ENCODE data around the gene RAD51C.
"Not testable (repeated sequence)": the region's sequence is repeated elsewhere in the genome, so short reads cannot be mapped to it uniquely, and the experiment has no call there.

The RAD51C gene

GRCh38 chr17:58667934-58668597 lies 24.3 kb upstream of the RAD51C start:
- peak in 1 of 2 experiments; percentile 59 for DNase-seq (ENCODE audit: low read depth in 1 of 2, low spot score in 1 of 2)
- in situ Hi-C loops (cut with HindIII; ENCODE audit: low pct_unique_long_range_greater_than_20kb, low sequenced_read_pairs): no loop called here

DNA sequence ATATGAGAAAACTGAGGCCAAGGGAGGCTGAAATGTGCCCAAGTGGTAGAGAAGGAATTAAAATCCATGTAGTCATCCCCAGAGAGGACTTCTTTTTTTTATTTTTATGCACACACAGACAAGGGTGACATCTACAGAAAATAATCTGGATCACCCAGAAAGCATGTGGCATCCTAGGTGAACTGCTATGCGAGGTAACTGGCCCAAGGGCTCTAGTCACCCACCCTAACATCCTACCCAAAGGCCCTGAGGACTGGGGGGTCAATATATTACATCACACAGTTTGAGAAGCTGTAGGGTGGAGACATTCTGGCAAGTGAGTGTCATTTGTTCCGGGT lies 23.8 kb upstream of the RAD51C start:
- in situ Hi-C loops (cut with HindIII; ENCODE audit: low pct_unique_long_range_greater_than_20kb, low sequenced_read_pairs): no loop called here
- TF ChIP-seq JUND (IDR thresholded peaks at IDR 0.05; ENCODE audit: low read depth): no peak
- DNase-seq (ENCODE audit: low read depth in 1 of 2, low spot score in 1 of 2): no peak

More at GRCh38 chr17:58667934-58668597, 24.3 kb upstream of the RAD51C start:
- no peak for TF ChIP-seq JUND (IDR thresholded peaks at IDR 0.05; ENCODE audit: low read depth)

DNA sequence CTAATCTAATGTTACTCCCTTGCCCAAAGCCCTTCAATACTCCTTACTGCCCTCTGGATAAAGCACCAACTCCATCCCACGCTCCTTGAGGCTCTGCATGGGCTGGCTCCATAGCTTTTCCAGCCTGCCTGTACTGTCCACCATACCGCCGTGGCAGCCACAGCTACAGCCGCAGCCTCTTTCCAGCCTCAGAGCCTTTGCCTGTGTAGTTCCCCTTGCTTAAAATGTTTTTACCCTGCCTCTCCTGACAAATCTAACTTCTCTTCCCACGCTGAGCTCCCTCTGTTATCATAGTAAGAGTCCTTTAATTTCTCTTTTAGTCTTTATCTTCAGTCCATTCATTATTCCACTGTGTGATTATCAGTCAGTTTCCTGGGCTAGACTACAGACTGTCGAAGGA lies 22.5 kb upstream of the RAD51C start:
- DNase-seq (ENCODE audit: low read depth in 1 of 2, low spot score in 1 of 2): no peak
- in situ Hi-C loops (cut with HindIII; ENCODE audit: low pct_unique_long_range_greater_than_20kb, low sequenced_read_pairs): no loop called here
- TF ChIP-seq JUND (IDR thresholded peaks at IDR 0.05; ENCODE audit: low read depth): no peak

- DNase-seq (ENCODE audit: low read depth in 1 of 2, low spot score in 1 of 2): no peak
- in situ Hi-C loops (cut with HindIII; ENCODE audit: low pct_unique_long_range_greater_than_20kb, low sequenced_read_pairs): no loop called here
- no peak for TF ChIP-seq JUND (IDR thresholded peaks at IDR 0.05; ENCODE audit: low read depth)
Observed at GRCh38 chr17:58671969-58672368, 20.4 kb upstream of the RAD51C start.

- TF ChIP-seq JUND (IDR thresholded peaks at IDR 0.05; ENCODE audit: low read depth): no peak
- peak in 1 of 2 experiments; percentile 42 for DNase-seq (ENCODE audit: low read depth in 1 of 2, low spot score in 1 of 2)
- in situ Hi-C loops (cut with HindIII; ENCODE audit: low pct_unique_long_range_greater_than_20kb, low sequenced_read_pairs): no loop called here
Observed at GRCh38 chr17:58677194-58677880, 15.1 kb upstream of the RAD51C start.

DNA sequence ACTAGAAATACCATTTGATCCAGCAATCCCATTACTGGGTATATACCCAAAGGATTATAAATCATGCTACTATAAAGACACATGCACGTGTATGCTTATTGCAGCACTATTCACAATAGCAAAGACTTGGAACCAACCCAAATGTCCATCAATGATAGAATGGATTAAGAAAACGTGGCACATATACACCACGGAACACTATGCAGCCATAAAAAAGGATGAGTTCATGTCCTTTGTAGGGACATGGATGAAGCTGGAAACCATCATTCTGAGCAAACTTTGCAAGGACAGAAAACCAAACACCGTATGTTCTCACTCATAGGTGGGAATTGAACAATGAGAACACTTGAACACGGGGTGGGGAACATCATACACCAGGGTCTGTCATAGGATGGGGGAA lies 14.1 kb upstream of the RAD51C start:
- DNase-seq (ENCODE audit: low read depth in 1 of 2, low spot score in 1 of 2); in situ Hi-C loops (cut with HindIII; ENCODE audit: low pct_unique_long_range_greater_than_20kb, low sequenced_read_pairs): not testable (repeated sequence)

DNA sequence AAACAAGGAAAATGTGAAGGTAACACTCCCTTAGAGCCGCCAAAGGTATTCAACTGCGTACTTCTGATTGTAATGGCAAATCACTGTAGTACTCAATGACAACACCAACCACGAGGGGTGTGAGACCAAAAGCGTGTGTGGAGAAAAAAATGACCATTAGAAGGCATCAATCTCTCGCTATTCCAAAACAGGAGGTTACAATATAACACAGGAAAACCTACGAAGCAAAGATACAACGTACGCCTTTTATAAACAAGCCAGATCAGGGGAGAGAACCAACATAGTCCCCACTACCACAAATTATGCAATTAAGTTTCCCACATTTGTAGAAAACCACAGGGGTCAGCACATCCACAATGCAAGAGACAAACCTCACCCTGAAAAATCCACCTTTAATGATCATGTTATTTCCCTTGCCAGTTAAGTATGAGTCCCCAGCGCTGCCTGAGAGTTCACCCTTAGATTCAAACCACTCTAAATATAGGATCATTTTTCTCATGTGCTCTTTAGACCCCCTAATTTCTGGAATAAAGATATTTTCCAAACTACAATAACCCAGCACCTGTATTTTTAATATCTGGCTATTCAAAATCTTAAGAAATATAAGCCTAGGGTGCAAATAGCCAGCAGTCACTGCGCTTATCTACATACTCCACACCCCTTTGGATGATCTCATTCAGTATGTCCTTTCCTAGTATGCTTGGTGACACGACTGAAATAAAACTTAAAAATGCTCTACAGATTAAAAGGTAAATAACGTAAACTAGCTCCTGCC lies 13.0 kb upstream of the RAD51C start:
- peak; percentile 95 for TF ChIP-seq JUND (IDR thresholded peaks at IDR 0.05; ENCODE audit: low read depth)
- peak; percentile 26 to 99 for DNase-seq (ENCODE audit: low read depth in 1 of 2, low spot score in 1 of 2)
- in situ Hi-C loops (cut with HindIII; ENCODE audit: low pct_unique_long_range_greater_than_20kb, low sequenced_read_pairs): no loop called here

DNA sequence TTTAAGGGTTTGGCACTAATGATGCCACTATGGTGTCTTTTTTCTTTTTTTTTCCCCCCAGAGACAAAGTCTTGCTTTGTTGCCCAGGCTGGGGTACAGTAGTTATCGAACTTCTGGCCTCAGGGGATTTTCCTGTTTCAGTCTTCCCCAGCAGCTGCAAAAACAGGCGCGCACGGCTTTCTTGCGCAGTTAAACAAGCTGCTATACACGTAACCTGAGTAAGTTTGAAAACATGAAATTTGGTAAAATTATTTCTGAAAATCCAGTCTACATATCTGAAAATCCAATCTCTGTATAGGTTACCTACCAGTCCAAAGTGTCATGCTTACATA lies 12.4 kb upstream of the RAD51C start:
- TF ChIP-seq JUND (IDR thresholded peaks at IDR 0.05; ENCODE audit: low read depth): no peak

DNA sequence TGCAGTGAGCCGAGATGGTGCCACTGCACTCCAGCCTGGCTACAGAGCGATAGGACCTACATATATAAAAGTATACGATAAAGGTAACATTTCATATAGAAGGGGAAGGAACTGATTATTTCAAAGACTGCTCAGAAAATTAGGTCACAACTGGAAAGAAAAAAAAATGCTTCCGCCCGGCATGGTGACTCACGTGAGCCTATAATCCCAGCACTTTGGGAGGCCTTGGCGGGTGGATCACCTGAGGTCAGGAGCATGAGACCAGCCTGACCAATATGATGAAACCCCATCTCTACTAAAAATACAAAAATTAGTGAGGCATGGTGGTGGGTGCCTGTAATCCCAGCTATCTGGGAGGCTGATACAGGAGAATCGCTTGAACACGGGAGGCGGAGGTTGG lies 8.4 kb upstream of the RAD51C start:
- no peak for DNase-seq (ENCODE audit: low read depth in 1 of 2, low spot score in 1 of 2)
- no peak for TF ChIP-seq JUND (IDR thresholded peaks at IDR 0.05; ENCODE audit: low read depth)
- in situ Hi-C loops (cut with HindIII; ENCODE audit: low pct_unique_long_range_greater_than_20kb, low sequenced_read_pairs): no loop called here

More for the DNA sequence above, 12.4 kb upstream of the RAD51C start:
- DNase-seq (ENCODE audit: low read depth in 1 of 2, low spot score in 1 of 2): no peak
- in situ Hi-C loops (cut with HindIII; ENCODE audit: low pct_unique_long_range_greater_than_20kb, low sequenced_read_pairs): no loop called here

- DNase-seq (ENCODE audit: low read depth in 1 of 2, low spot score in 1 of 2); in situ Hi-C loops (cut with HindIII; ENCODE audit: low pct_unique_long_range_greater_than_20kb, low sequenced_read_pairs): not testable (repeated sequence)
Observed at GRCh38 chr17:58684462-58684861, 7.9 kb upstream of the RAD51C start.

GRCh38 chr17:58686980-58687379 lies 5.4 kb upstream of the RAD51C start:
- TF ChIP-seq JUND (IDR thresholded peaks at IDR 0.05; ENCODE audit: low read depth): no peak
- in situ Hi-C loops (cut with HindIII; ENCODE audit: low pct_unique_long_range_greater_than_20kb, low sequenced_read_pairs): no loop called here
- DNase-seq (ENCODE audit: low read depth in 1 of 2, low spot score in 1 of 2): peak in 1 of 2 experiments; percentile 31

- in situ Hi-C loops (cut with HindIII; ENCODE audit: low pct_unique_long_range_greater_than_20kb, low sequenced_read_pairs): no loop called here
- no peak for TF ChIP-seq JUND (IDR thresholded peaks at IDR 0.05; ENCODE audit: low read depth)
- DNase-seq (ENCODE audit: low read depth in 1 of 2, low spot score in 1 of 2): no peak
Observed at GRCh38 chr17:58688521-58688920, 3.9 kb upstream of the RAD51C start.

DNA sequence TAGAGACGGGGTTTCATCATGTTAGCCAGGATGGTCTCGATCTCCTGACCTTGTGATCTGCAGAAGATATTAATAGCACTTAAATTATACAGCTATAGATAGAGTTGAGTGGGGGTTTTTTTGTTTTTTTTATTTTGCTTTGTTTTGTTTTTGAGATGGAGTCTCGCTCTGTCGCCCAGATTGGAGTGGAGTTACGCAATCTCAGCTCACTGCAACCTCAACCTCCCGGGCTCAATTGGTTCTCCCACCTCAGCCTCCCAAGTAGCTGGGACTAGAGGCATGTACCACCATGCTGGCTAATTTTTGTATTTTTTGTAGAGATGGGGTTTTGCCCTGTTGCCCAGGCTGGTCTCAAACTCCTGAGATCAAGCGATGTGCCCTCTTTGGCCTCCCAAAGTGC lies 2.4 kb upstream of the RAD51C start:
- in situ Hi-C loops (cut with HindIII; ENCODE audit: low pct_unique_long_range_greater_than_20kb, low sequenced_read_pairs); DNase-seq (ENCODE audit: low read depth in 1 of 2, low spot score in 1 of 2): not testable (repeated sequence)
